ENCODE data around the gene PRUNE2.

- TF ChIP-seq HNF4A (CRISPR knock-in tag; IDR thresholded peaks at IDR 0.05) (no peak), IKZF1 (IDR thresholded peaks at IDR 0.05) (no peak), NCOA2 (CRISPR knock-in tag; IDR thresholded peaks at IDR 0.05) (no peak), MAX (IDR thresholded peaks at IDR 0.05) (no peak), GRHL1 (CRISPR knock-in tag; conservative IDR thresholded peaks at IDR 0.05) (no peak), ZNF605 (CRISPR knock-in tag; IDR thresholded peaks at IDR 0.05) (no peak), RAD21 (CRISPR knock-in tag; IDR thresholded peaks at IDR 0.05) (no peak), GZF1 (CRISPR knock-in tag; IDR thresholded peaks at IDR 0.05) (no peak)
- TF ChIP-seq, protein P1, sequence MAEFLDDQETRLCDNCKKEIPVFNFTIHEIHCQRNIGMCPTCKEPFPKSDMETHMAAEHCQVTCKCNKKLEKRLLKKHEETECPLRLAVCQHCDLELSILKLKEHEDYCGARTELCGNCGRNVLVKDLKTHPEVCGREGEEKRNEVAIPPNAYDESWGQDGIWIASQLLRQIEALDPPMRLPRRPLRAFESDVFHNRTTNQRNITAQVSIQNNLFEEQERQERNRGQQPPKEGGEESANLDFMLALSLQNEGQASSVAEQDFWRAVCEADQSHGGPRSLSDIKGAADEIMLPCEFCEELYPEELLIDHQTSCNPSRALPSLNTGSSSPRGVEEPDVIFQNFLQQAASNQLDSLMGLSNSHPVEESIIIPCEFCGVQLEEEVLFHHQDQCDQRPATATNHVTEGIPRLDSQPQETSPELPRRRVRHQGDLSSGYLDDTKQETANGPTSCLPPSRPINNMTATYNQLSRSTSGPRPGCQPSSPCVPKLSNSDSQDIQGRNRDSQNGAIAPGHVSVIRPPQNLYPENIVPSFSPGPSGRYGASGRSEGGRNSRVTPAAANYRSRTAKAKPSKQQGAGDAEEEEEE (CRISPR knock-in tag; IDR thresholded peaks at IDR 0.05; ENCODE audit: borderline replicate concordance), result no peak
Measured at GRCh38 chr9:76910861-76911260, 4.9 kb upstream of the PRUNE2 start.

All from HepG2 (cell line).